ENCODE measurements around the gene TAMM41. TPM values are rescaled to one million over a fixed set of nuclear protein-coding genes. Genes with fewer than 3 reads are reported as not detected.

Gene TAMM41
- total and polyA plus RNA-seq, 9 of the 15 experiments (the other 6 are each of a cell fraction or from before 2014, with no cell fraction given) = 8.6 to 74.6 (median 29.3) TPM

DNA sequence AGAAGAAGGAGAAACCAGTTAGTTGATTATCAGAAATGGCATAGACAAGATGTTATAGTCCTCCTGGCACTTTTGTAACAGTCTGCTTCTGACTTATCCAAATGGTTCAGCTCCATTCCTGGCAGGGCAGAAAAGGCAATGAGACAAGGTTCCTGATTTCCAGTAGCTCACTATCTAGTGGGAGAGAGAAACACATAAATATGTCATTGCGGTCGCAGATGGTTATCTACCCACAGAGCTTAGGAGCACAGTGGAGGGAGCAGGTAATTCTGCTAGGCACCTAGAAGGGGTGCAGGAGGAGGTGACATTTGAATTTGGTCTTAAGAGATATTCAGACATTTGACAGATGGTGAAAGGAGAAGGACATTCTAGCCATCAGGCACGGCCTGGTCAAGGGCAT lies 78.1 kb downstream of the TAMM41 start (continued):
- TF ChIP-seq, protein P1, sequence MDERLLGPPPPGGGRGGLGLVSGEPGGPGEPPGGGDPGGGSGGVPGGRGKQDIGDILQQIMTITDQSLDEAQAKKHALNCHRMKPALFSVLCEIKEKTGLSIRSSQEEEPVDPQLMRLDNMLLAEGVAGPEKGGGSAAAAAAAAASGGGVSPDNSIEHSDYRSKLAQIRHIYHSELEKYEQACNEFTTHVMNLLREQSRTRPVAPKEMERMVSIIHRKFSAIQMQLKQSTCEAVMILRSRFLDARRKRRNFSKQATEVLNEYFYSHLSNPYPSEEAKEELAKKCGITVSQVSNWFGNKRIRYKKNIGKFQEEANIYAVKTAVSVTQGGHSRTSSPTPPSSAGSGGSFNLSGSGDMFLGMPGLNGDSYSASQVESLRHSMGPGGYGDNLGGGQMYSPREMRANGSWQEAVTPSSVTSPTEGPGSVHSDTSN (CRISPR knock-in tag; IDR thresholded peaks at IDR 0.05; ENCODE audit: low read depth) = no peak
- TF ChIP-seq, protein P1 (tag; conservative IDR thresholded peaks at IDR 0.05; ENCODE audit: low read depth) = peak; percentile 61; the same call in 1 of the 2 replicates
- TF ChIP-seq, protein P2, sequence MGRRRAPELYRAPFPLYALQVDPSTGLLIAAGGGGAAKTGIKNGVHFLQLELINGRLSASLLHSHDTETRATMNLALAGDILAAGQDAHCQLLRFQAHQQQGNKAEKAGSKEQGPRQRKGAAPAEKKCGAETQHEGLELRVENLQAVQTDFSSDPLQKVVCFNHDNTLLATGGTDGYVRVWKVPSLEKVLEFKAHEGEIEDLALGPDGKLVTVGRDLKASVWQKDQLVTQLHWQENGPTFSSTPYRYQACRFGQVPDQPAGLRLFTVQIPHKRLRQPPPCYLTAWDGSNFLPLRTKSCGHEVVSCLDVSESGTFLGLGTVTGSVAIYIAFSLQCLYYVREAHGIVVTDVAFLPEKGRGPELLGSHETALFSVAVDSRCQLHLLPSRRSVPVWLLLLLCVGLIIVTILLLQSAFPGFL (CRISPR knock-in tag; IDR thresholded peaks at IDR 0.05) = no peak

DNA sequence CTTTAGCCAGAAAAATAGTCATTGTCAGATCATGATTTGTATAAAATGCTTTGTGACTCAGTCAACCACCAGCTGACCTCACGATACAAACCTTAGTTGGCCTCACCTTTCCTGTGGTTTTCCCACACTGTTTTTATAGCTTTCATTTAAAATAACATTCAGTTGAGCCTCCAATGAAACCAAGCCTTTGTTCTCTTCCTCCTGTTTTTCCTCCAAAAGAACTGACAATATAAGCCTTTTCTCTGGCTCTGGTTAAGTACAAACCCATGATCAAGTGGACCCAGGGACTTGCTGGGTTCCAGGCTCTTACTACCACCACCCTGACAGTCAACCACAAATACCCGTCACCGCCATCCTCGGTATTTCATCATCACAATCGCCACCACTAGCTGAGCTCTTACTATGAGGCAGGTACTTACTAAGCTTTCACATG lies 81.7 kb downstream of the TAMM41 start:
- TF ChIP-seq CEBPG (CRISPR knock-in tag; IDR thresholded peaks at IDR 0.05) (0 out of 2 replicates have a peak, but pooled peaks have one; percentile 27), CEBPG (tag; conservative IDR thresholded peaks at IDR 0.05 in 1 of 2, IDR thresholded peaks at IDR 0.05 in 1 of 2) (peak; percentile 73 to 87), CEBPB (tag; IDR thresholded peaks at IDR 0.05) (peak; percentile 71)
- TF ChIP-seq, protein P3, sequence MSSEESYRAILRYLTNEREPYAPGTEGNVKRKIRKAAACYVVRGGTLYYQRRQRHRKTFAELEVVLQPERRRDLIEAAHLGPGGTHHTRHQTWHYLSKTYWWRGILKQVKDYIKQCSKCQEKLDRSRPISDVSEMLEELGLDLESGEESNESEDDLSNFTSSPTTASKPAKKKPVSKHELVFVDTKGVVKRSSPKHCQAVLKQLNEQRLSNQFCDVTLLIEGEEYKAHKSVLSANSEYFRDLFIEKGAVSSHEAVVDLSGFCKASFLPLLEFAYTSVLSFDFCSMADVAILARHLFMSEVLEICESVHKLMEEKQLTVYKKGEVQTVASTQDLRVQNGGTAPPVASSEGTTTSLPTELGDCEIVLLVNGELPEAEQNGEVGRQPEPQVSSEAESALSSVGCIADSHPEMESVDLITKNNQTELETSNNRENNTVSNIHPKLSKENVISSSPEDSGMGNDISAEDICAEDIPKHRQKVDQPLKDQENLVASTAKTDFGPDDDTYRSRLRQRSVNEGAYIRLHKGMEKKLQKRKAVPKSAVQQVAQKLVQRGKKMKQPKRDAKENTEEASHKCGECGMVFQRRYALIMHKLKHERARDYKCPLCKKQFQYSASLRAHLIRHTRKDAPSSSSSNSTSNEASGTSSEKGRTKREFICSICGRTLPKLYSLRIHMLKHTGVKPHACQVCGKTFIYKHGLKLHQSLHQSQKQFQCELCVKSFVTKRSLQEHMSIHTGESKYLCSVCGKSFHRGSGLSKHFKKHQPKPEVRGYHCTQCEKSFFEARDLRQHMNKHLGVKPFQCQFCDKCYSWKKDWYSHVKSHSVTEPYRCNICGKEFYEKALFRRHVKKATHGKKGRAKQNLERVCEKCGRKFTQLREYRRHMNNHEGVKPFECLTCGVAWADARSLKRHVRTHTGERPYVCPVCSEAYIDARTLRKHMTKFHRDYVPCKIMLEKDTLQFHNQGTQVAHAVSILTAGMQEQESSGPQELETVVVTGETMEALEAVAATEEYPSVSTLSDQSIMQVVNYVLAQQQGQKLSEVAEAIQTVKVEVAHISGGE (CRISPR knock-in tag; IDR thresholded peaks at IDR 0.05) = no peak
- TF ChIP-seq, protein P4, sequence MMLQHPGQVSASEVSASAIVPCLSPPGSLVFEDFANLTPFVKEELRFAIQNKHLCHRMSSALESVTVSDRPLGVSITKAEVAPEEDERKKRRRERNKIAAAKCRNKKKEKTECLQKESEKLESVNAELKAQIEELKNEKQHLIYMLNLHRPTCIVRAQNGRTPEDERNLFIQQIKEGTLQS (IDR thresholded peaks at IDR 0.05) = peak; percentile 86
- TF ChIP-seq, protein P4 (CRISPR knock-in tag; conservative IDR thresholded peaks at IDR 0.05) = no peak
- Histone ChIP-seq H3K36me3 (ENCODE audit: control insufficient read depth, insufficient read depth, low read length) (no peaks in the 10 kb centered on the region), H3K9ac (ENCODE audit: insufficient read depth in 1 of 2, low read depth in 2 of 2, low read length in 2 of 2) (no peak overlapping the region), H3K9me3 (replicated peaks; ENCODE audit: control insufficient read depth, insufficient read depth, low read depth, low read length) (no peaks in the 10 kb centered on the region), H4K20me1 (replicated peaks; ENCODE audit: control insufficient read depth, insufficient read depth, low read length) (no peaks in the 10 kb centered on the region), H2AFZ (ENCODE audit: low read depth, low read length) (no peak overlapping the region), H3K79me2 (ENCODE audit: control insufficient read depth, insufficient read depth, low read length) (no peaks in the 10 kb centered on the region), H3K27ac (ENCODE audit: extremely low read depth, low read depth, low read length) (no peak overlapping the region), H3K9me1 (ENCODE audit: control insufficient read depth, insufficient read depth, low read length) (no peaks in the 10 kb centered on the region), H3K27me3 (ENCODE audit: control insufficient read depth in 2 of 2, insufficient read depth in 2 of 2, low read length in 2 of 2) (peaks cover 7 to 15% of the 10 kb centered on the region in 2 experiments; a peak in 4 of 5 replicates), H3K4me1 (replicated peaks in 1 of 2; ENCODE audit: control insufficient read depth in 2 of 2, insufficient read depth in 2 of 2, low read length in 2 of 2) (no peaks in the 10 kb centered on the region), H3K4me2 (ENCODE audit: insufficient read depth, low read length) (no peak overlapping the region), H3K4me3 (no peak overlapping the region)
- no peak for FAIRE-seq
- peak; percentile 21; the same call in 1 of the 3 replicates for ATAC-seq
- in situ Hi-C loops (cut with MboI) (no loop called here), intact Hi-C loops (cut with micrococcal nuclease) (no loop called here)
- DNase-seq (ENCODE audit: extremely low read depth in 1 of 4, low spot score in 3 of 4) = no peak
- BruUV-seq (replicated peaks) = no TSS peak
- ChIA-PET CTCF (ENCODE audit: low intra/inter-chr PET ratio) (no interaction called here), POLR2A (interaction anchor here (0.6 to 0.9 kb wide), 2 partner anchors 13 to 15 kb away, joined by 3 read pairs; no protein-coding TSS in a partner anchor)
- WGBS (ENCODE audit: insufficient coverage, low coverage, missing lambda C conversion rate) = 0% methylated on average over 5 of the region's 5 CpGs

All from K562 (cell line).